H9 (cell line): ENCODE measurements around the gene JMJD7. TPM values are rescaled to one million over a fixed set of nuclear protein-coding genes. Genes with fewer than 3 reads are reported as not detected.
"Not testable (repeated sequence)": the region's sequence is repeated elsewhere in the genome, so short reads cannot be mapped to it uniquely, and the experiment has no call there.

Experiments used
- DNase-seq: peaks from one replicate; pipeline ENCODE4 v3.0.0-alpha.2; 2017
- H2AFZ ChIP-seq: one replicate; pipeline ENCODE4 v1.6.1; 2013; ENCODE audit warnings: mild to moderate bottlenecking, low read length, control low read depth, moderate library complexity
- H2AK5ac ChIP-seq: 2 replicates; pipeline ENCODE4 v1.6.1; 2013; ENCODE audit warnings: low read length, control low read depth, mixed read lengths; ENCODE audit not compliant: insufficient read length
- H2BK120ac ChIP-seq: one replicate; pipeline ENCODE4 v1.6.1; 2013; ENCODE audit warnings: low read depth, mild to moderate bottlenecking, low read length, control low read depth, inconsistent platforms; ENCODE audit not compliant: poor library complexity, severe bottlenecking
- H2BK12ac ChIP-seq: 2 replicates; pipeline ENCODE4 v1.6.1; 2013; ENCODE audit warnings: low read length, control low read depth, mixed read lengths, low read depth; ENCODE audit not compliant: insufficient read length
- H2BK15ac ChIP-seq: 2 replicates; pipeline ENCODE4 v1.6.1; 2013; ENCODE audit warnings: low read depth, low read length, control low read depth
- H2BK20ac ChIP-seq: one replicate; pipeline ENCODE4 v1.6.1; 2013; ENCODE audit warnings: low read depth, mild to moderate bottlenecking, low read length, control low read depth, inconsistent platforms; ENCODE audit not compliant: poor library complexity, severe bottlenecking
- H2BK5ac ChIP-seq: 2 replicates; pipeline ENCODE4 v1.6.1; 2013; ENCODE audit warnings: low read length, control low read depth, mixed read lengths; ENCODE audit not compliant: insufficient read length
- H3K14ac ChIP-seq: 2 replicates; pipeline ENCODE4 v1.6.1; 2013; ENCODE audit warnings: low read length, control low read depth; ENCODE audit not compliant: insufficient read depth
- H3K18ac ChIP-seq: 2 replicates; pipeline ENCODE4 v1.6.1; 2013; ENCODE audit warnings: low read depth, mild to moderate bottlenecking, mixed read lengths, low read length, control low read depth; ENCODE audit not compliant: insufficient read length
- H3K23ac ChIP-seq: 2 replicates; pipeline ENCODE4 v1.6.1; 2013; ENCODE audit warnings: low read length, control low read depth, mixed read lengths, low read depth; ENCODE audit not compliant: insufficient read length
- H3K23me2 ChIP-seq: 2 replicates; pipeline ENCODE4 v1.6.1; 2013; ENCODE audit warnings: low read depth, mild to moderate bottlenecking, mixed read lengths, low read length, control low read depth; ENCODE audit not compliant: insufficient read length, poor library complexity, severe bottlenecking
- H3K27ac ChIP-seq: 2 replicates; pipeline ENCODE4 v1.5.1; 2013; ENCODE audit warnings: low read length, control low read depth, mixed read lengths, low read depth; ENCODE audit not compliant: insufficient read length
- H3K27me3 ChIP-seq: 2 replicates; pipeline ENCODE4 v1.6.1; 2013; ENCODE audit warnings: low read length, control low read depth, inconsistent platforms; ENCODE audit not compliant: insufficient read depth
- H3K4ac ChIP-seq: 2 replicates; pipeline ENCODE4 v1.6.1; 2013; ENCODE audit warnings: low read depth, mild to moderate bottlenecking, control low read depth, inconsistent platforms, low read length, moderate library complexity
- H3K4me1 ChIP-seq: 2 replicates; pipeline ENCODE4 v1.6.1; 2013; ENCODE audit warnings: low read length, control low read depth, inconsistent platforms; ENCODE audit not compliant: insufficient read depth
- H3K4me2 ChIP-seq: 2 replicates; pipeline ENCODE4 v1.6.1; 2013; ENCODE audit warnings: low read length, control low read depth, mixed read lengths; ENCODE audit not compliant: insufficient read length, insufficient read depth
- H3K56ac ChIP-seq: 2 replicates; pipeline ENCODE4 v1.6.1; 2013; ENCODE audit warnings: low read depth, mild to moderate bottlenecking, mixed read lengths, low read length, control low read depth; ENCODE audit not compliant: insufficient read length
- H3K79me1 ChIP-seq: 2 replicates; pipeline ENCODE4 v1.6.1; 2013; ENCODE audit warnings: low read depth, mild to moderate bottlenecking, moderate library complexity, low read length, control low read depth, inconsistent platforms; ENCODE audit not compliant: insufficient read depth, poor library complexity, severe bottlenecking
- H3K79me2 ChIP-seq: 2 replicates; pipeline ENCODE4 v1.6.1; 2013; ENCODE audit warnings: low read length, control low read depth, inconsistent platforms; ENCODE audit not compliant: insufficient read depth
- H3K9ac ChIP-seq: 2 replicates; pipeline ENCODE4 v1.6.1; 2013; ENCODE audit warnings: low read length, control low read depth, mixed read lengths; ENCODE audit not compliant: insufficient read length; ENCODE audit errors: extremely low read depth
- H3K9me3 ChIP-seq: one replicate; pipeline ENCODE4 v1.6.1; 2013; ENCODE audit warnings: low read depth, low read length, inconsistent platforms; ENCODE audit not compliant: control insufficient read depth
- H3T11ph ChIP-seq: one replicate; pipeline ENCODE4 v1.6.1; 2013; ENCODE audit warnings: mild to moderate bottlenecking, low read length, control low read depth, inconsistent platforms
- H4K20me1 ChIP-seq: one replicate; pipeline ENCODE4 v1.6.1; 2013; ENCODE audit not compliant: control insufficient read depth, insufficient read length, insufficient read depth
- H4K5ac ChIP-seq: 2 replicates; pipeline ENCODE4 v1.6.1; 2013; ENCODE audit warnings: low read depth, mild to moderate bottlenecking, mixed read lengths, low read length, control low read depth; ENCODE audit not compliant: insufficient read length
- H4K8ac ChIP-seq: replicated peaks from 2 replicates; pipeline ENCODE4 v1.6.1; 2013; ENCODE audit warnings: low read length, control low read depth, mixed read lengths, low read depth; ENCODE audit not compliant: insufficient read length
- H4K91ac ChIP-seq: 2 replicates; pipeline ENCODE4 v1.6.1; 2013; ENCODE audit warnings: low read depth, mild to moderate bottlenecking, moderate library complexity, mixed read lengths, low read length, control low read depth; ENCODE audit not compliant: insufficient read length
- H3K27ac Mint-ChIP-seq, 3 experiments: 2 replicates in 2 of 3; 3 replicates in 1 of 3; pipeline ENCODE4 v1.8.0; 2020 to 2021; ENCODE audit warnings: mixed read lengths in 3 of 3, mild to moderate bottlenecking in 1 of 3, moderate library complexity in 1 of 3
- H3K27me3 Mint-ChIP-seq: 2 replicates; pipeline ENCODE4 v1.8.0; 2021; ENCODE audit warnings: low read depth, mild to moderate bottlenecking, moderate library complexity, mixed read lengths
- H3K36me3 Mint-ChIP-seq, 3 experiments: 2 replicates in 2 of 3; 3 replicates in 1 of 3; pipeline ENCODE4 v1.8.0; 2020 to 2021; ENCODE audit warnings: low read depth in 3 of 3, mixed read lengths in 3 of 3; ENCODE audit not compliant: insufficient read depth in 1 of 3
- H3K4me1 Mint-ChIP-seq, 2 experiments: 2 replicates each; pipeline ENCODE4 v1.8.0; 2020; ENCODE audit warnings: mixed read lengths in 2 of 2
- H3K4me3 Mint-ChIP-seq, 2 experiments: 2 replicates in 1 of 2; 3 replicates in 1 of 2; pipeline ENCODE4 v1.8.0; 2020 to 2021; ENCODE audit warnings: mild to moderate bottlenecking in 2 of 2, mixed read lengths in 2 of 2, moderate library complexity in 1 of 2
- H3K9me3 Mint-ChIP-seq, 2 experiments: 2 replicates in 1 of 2; 3 replicates in 1 of 2; pipeline ENCODE4 v1.8.0; 2020; ENCODE audit warnings: mild to moderate bottlenecking in 2 of 2, mixed read lengths in 2 of 2, moderate library complexity in 1 of 2
- CTCF ChIP-seq: fragments of 200-600 bp; sonication (generic); conservative IDR thresholded peaks from 3 replicates; pipeline ENCODE4 v1.8.0; 2021; ENCODE audit warnings: antibody characterized with exemption, mild to moderate bottlenecking
- WGBS: extraction: QIAGEN DNeasy Blood & Tissue Kit; methylation state at CpG from one replicate; pipeline ENCODE4 v1.1.7; 2013; ENCODE audit warnings: missing lambda C conversion rate, low lambda C conversion rate, mixed read lengths; ENCODE audit not compliant: insufficient read length; ENCODE audit errors: extremely low coverage; 5-methylcytosine and 5-hydroxymethylcytosine counted together
- total RNA-seq: library from RNA; stranded (reverse); gene quantifications from 2 replicates; pipeline ENCODE4 v1.2.1, GENCODE V29; 2021

JMJD7 gene
- total RNA-seq, 1 experiment from 2014 or later = 13.3 TPM

DNA sequence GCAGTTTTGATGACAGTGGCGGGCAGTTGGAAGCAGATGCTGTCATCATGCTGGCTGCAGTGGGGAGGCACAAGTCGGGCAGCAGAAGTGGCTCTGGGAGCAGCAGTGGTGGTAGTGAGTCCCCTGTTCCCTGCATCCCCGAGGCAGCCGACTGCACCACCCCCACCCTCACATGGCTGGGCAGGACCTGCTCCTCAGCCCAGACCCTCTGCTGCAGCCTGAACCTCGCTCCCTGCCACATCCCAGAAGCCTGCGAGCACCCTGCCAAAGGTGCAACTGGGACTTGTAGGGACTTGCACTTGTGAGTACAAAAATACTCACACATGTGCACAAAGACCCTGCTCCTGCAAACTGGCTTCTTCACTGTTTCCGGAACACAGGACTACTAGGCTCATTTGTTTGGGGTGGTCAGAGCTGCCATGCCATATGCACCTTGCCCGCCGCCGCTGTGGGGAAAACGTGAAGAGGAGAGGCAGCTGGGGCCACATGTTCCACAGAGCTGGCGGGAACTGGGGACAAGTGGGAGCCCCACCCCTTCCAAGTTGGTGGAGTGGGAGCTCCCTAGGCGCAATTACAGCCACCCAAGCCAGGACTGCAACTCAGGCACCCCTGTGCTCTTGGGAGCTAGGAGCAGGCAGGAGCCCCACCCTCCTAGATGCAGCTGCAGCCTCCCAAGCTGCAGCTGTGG lies 2.2 kb downstream of the JMJD7 start:
- WGBS = no CpG with 5 or more reads among the region's 13 CpGs
- no peak overlapping the region for H3K9ac ChIP-seq
- no peak overlapping the region for H3K4me3 Mint-ChIP-seq

DNA sequence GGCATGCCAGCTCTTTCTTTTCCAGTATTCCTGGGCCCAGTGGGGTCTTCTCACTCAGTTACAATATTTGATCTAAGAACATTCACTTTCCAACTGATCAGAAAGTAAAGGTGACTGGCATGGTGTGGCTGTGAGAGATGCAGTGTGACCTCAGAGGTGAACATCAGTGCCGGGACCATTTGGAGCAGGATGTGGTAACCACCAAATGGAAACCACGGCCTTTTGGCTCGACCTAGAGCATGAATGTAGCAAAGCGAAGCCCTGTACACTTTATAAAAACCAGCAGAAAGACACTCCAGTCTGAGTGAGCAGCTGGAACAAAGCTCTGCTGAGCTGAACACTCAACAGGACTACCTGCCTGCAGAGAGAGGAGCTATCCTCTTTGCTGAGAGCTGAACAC lies 3.4 kb downstream of the JMJD7 start:
- not testable (repeated sequence) for H2BK5ac ChIP-seq, H4K20me1 ChIP-seq, H3K18ac ChIP-seq, H3K4me1 ChIP-seq, H4K5ac ChIP-seq, H4K8ac ChIP-seq, DNase-seq, H2AK5ac ChIP-seq, H3K56ac ChIP-seq, H3K4ac ChIP-seq, H3K9me3 ChIP-seq, H3K27me3 ChIP-seq, H3K23ac ChIP-seq, H2BK12ac ChIP-seq, H2BK120ac ChIP-seq, H2BK20ac ChIP-seq, H3K27ac ChIP-seq, H2AFZ ChIP-seq, H3K9me3 Mint-ChIP-seq, H3K23me2 ChIP-seq, H3K4me2 ChIP-seq, H3T11ph ChIP-seq, H3K14ac ChIP-seq, H4K91ac ChIP-seq, H2BK15ac ChIP-seq, H3K79me2 ChIP-seq, H3K4me3 Mint-ChIP-seq, H3K27me3 Mint-ChIP-seq, H3K9ac ChIP-seq, H3K79me1 ChIP-seq
- Mint-ChIP-seq H3K27ac (peak overlapping the region in 2 of 3 experiments; percentile 28 to 60; a peak in 3 of 7 replicates), H3K4me1 (peaks cover 7 to 11% of the 10 kb centered on the region in 2 experiments), H3K36me3 (peaks cover 2 to 14% (median 5%) of the 10 kb centered on the region in 3 experiments; a peak in 5 of 7 replicates)
- WGBS = no CpG with 5 or more reads among the region's 4 CpGs

More for the DNA sequence above, 2.2 kb downstream of the JMJD7 start:
- Histone ChIP-seq H3K56ac (no peak overlapping the region), H3K4me2 (no peak overlapping the region), H3T11ph (no peak overlapping the region), H2BK20ac (no peak overlapping the region), H3K27me3 (no peaks in the 10 kb centered on the region), H3K27ac (no peak overlapping the region), H4K91ac (no peak overlapping the region), H2BK120ac (no peak overlapping the region), H3K14ac (no peak overlapping the region), H3K9me3 (no peaks in the 10 kb centered on the region), H3K79me1 (no peaks in the 10 kb centered on the region), H3K18ac (no peak overlapping the region), H3K4me1 (no peaks in the 10 kb centered on the region), H2BK12ac (no peak overlapping the region), H3K23ac (no peak overlapping the region), H2BK5ac (no peak overlapping the region), H2BK15ac (no peak overlapping the region), H4K8ac (no peak overlapping the region), H2AK5ac (no peak overlapping the region), H3K4ac (no peak overlapping the region), H2AFZ (no peak overlapping the region), H3K79me2 (no peaks in the 10 kb centered on the region), H4K20me1 (no peaks in the 10 kb centered on the region), H4K5ac (no peak overlapping the region), H3K23me2 (peaks cover 10% of the 10 kb centered on the region)
- H3K36me3 Mint-ChIP-seq = peaks cover 2 to 14% (median 5%) of the 10 kb centered on the region in 3 experiments; a peak in 5 of 7 replicates
- no peak overlapping the region for H3K27ac Mint-ChIP-seq
- H3K9me3 Mint-ChIP-seq = no peaks in the 10 kb centered on the region; a peak in 1 of 5 replicates
- TF ChIP-seq CTCF = no peak
- no peak for DNase-seq
- H3K4me1 Mint-ChIP-seq = peaks cover 11 to 19% of the 10 kb centered on the region in 2 experiments
- no peaks in the 10 kb centered on the region for H3K27me3 Mint-ChIP-seq
